NCI-H2081 treated with DMSO at 0.1 percent for 48 hours (cell line): Measurements from ENCODE around the gene TTLL11.

Experiments used
- DNase-seq: peaks from one replicate; lab custom pipeline; 2025; lab: John Stamatoyannopoulos, UW

The TTLL11 gene

DNA sequence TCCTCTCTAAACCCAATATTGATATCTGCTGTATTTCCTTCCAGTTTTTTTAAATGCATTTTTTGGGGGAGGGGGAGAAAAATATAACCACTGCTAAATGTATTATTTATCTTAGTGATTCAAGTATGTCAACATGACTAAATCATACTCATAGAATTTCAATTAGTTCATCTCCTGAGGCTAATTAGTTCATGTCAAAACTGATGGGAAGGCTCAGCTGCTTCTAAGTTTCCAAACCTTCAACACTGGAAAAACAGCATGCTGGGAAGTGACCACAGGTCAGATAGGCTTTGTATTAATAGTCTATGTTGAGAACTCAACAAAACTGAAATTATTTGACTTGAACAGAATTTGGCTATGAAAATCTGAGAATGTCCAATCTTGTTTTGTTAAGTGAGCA, 118.7 kb downstream of the TTLL11 start:
- no peak for DNase-seq

DNA sequence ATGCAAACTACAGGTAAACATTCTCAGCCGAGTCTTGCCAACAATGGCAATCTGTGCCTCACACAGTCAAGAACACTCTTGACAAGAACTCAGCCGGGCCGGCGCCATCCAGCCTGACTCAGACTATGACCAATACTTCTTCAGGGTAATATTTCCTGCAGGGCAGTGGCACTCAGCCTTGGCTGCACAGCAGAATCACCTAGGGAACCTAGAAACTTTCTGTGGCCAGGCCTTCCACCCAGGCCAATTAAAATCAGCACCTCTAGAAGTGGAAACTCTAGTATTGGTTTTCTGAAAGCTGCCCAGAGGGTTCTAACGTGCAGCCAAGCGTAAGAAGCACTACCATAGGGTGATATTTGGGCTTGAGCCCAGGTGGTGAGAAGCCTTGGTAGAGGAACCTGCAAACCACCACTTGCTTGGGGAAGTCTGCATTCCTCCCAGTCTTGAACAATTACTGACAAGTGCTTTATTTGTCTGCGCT, 120.6 kb downstream of the TTLL11 start:
- no peak for DNase-seq

DNA sequence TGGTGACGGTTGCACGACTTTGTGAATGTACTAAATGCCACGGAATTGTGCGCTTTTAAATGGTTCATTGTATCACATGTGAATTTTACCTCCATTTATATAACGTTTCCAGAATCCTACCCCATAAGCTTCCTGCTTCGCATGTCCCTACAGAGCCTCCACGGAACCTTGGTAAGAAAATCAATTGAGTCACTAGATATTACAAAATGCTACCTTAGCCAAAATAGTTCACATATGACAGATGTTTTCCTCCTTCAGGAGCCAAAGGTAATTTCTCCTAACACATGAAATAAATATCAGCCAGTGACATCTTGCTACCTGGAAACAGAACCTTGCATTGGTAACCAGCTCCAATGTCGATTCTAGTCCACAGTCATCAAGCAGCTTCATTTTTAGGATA, 125.1 kb downstream of the TTLL11 start:
- DNase-seq, result no peak

DNA sequence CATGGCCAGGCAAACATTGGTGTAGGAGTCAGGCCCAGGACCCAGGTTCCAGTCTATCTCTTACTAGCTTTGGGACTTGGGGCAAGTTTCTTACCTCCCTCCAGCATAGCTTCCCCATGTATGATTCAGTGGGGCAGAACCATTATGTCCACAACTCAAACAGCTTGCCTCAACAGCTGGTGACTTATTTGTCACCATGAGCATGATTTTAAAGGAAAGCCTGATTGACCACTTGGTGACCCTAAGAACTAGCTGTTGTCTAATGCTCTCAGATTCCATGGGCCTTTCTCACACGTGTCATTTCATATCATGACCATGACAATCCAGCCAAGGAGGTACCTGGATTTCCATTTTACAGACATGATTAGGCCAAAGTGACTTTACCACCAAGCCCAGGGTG, 126.4 kb downstream of the TTLL11 start:
- no peak for DNase-seq

DNA sequence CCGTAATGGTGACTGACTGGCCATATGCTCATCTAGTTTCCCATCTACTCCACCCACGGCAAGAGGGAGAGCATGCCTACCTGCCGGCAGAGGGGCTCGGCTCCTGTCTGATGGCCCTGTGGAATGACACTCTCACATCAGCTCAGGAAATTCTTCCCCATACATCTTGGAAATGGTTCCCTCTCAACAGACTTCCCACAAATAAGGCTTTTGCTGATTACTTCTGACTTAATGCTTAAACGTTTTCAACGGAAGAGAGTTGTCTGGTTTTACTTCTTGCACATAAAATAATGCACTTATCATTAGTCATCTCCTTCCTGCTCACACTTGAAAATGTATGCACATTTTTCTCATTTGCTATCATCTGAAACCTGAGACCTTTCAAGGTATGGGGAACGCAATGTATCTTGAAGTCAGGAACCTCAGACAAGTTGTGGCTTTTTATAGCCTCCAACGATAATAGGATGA, 129.5 kb downstream of the TTLL11 start:
- DNase-seq, result no peak

DNA sequence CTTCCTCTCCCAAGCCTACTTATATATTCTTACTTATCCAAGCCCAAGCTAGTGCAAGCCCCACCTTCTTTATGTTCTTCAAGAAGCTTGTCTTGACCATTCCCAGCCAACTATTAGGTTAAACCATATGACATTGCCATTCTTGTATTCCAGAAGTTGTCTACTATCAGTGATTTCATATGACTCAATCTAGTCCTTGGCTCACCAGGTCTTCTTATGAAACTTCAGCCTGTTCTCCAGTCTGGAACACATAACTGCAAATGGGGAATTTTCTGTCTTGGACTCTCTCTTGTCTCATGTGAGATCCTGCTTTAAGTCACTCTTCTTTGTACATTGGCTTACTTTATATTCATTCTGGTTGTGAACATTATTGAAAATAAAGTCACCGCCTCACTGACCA, 130.7 kb downstream of the TTLL11 start:
- DNase-seq, result no peak

DNA sequence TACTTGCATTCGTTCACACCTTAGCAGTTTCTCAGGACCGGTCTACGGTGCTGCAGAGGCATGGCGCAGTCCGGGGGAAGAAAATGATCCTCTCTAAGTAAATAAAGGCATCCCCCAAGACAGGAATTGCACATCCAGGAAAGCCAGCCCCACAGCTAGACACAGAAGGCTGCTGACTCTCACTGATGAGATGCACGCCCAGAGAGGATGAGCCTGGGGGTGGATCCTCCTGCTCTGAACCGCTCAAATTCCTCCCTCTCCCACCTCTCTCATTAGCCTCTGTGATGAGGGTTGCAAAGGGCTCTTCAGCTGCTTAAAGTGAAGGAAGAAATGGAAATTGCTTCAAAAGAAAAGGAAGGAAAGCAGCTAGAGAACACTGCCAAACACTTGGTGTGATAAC, 132.4 kb downstream of the TTLL11 start:
- DNase-seq, result no peak

DNA sequence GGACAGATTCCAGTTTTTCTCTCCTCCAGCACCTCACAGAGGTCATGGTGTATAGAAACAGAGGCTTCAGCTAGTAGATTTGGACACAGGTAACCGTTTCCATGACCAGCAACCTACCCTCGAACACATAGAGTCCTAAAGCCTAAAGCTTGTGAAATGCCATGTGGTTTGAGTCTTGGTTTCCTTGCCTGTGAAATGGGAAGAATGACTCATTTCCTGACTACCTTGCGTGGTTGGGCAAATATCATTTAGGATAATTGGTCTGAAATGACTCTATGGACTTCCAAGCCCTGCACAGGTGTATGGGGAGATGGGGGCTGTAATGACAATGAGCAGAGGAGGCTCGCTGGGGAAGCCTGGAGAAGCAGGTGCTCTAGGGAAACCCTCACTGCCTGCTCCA, 134.6 kb downstream of the TTLL11 start:
- no peak for DNase-seq

DNA sequence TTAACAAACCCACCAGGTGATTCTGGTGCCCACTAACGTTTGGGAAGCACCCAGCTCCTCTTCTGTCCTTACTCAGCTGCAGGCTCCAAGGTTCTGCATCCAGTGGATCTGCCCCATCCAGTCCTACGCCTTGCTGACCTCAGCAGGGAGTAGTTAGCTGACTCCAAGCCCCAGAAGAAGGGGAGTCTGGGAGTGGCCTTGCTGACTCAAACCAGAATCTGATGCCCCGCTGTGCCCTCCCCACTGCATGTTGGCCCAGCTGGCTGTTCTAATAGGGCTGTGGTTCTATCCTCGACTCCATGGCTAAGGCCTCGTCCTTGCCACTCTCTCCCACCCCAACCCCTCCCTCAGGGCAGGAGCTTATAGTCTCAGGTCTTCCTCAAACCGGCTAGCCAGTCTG, 136.3 kb downstream of the TTLL11 start:
- no peak for DNase-seq

DNA sequence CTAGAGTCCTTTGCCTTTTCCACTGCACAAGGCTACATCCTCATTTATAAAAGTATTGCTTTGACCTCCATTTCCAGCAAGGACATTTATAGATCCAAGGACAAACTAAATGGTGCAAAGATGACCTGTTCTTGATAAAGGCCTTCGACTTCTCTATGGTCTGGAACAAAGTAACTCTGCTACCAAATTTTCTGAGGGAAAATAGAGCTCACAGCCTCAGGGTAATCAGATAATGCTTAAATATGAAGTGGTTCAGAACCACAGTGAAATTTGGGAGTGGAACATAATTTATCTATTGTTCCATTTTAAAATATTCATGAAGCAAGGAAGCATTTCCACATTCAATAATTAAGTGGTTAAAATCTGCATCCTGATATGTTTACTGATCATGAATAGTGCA, 137.5 kb downstream of the TTLL11 start:
- no peak for DNase-seq

DNA sequence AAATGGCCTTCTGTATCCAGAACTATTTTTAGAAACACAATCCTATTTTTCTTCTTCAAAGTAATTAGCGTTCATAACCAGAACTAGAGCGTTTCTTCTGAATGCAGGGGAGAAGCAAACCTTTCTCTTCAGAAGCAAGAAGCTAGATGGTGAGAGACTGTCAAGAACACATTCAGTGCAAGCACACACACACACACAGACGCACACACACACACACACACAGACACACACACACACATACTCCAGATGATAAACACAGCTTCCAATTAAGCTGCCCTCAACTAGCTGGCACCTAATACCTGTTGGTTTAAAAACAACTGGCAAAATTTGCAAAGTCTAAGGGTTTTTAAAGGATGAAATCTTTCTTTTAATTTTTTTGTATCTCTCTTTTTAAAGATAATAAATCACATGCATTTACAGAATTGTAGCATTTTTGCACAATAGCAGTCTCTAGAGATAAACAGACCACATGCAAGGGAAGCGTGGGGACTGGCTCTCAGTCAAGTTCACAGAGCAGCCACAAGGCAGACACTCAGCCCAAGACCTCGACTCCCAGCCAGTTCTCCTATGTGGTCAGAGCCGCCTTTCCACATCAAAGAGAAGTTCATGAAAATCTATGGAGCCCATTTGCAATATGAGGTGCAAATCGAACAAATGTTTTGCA, 138.5 kb downstream of the TTLL11 start:
- no peak for DNase-seq

DNA sequence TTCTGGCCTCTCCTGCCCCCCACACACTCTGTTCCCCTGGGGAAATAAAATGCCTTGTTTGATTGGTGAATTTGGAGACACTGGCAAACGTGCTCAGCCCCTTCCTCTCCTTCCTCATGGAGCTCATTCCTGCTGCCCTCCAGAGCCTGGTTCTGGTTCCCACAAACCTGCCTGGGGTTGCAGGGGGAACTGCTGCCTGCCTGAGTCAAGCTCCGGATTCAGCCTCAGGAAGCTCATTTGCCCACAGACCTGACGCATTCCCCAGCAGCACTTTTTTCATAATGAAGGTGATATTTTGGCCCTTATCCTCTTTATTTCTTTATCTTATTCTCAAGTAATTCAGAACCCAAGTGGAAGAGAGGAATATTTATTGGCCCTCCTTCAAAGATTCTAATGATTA, 140.5 kb downstream of the TTLL11 start:
- no peak for DNase-seq

DNA sequence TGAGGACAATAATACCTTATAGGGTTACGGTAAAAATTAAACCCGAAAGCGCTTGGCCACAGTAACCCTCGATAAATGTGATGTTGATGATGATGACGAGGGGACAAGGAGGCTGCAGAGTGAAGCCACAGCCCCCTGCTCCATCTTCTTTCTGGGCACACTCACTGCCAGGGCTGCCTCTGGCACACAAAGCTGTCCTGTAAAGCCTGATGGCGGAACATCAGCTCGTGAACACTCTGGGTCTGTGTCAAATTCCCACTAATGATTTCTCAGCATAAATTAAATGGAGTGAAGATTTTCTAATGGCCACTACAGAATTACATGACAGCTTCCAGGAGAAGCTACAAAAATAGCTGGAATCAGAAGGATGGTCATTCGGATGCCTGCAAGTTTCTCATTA, 142.2 kb downstream of the TTLL11 start:
- DNase-seq, result no peak

DNA sequence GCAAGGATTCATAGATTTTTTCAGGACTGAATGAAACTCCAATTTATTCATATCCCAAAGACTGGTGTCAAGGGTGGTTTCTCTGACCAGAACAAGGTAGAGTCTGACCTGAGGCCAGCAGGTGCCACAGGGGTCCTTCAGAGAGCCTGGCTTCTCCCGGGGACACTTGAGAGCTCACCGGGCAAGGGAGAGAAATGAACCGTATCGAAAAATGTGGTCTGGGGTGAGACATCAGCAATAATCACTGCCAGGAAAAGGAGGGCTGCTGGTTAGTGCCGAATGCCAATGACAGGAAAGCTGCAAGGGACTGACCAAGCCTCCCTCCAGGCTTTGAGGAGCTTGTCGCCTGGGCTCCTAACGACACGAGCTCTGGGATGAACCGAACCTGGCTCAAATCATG, 142.7 kb downstream of the TTLL11 start:
- DNase-seq, result no peak

DNA sequence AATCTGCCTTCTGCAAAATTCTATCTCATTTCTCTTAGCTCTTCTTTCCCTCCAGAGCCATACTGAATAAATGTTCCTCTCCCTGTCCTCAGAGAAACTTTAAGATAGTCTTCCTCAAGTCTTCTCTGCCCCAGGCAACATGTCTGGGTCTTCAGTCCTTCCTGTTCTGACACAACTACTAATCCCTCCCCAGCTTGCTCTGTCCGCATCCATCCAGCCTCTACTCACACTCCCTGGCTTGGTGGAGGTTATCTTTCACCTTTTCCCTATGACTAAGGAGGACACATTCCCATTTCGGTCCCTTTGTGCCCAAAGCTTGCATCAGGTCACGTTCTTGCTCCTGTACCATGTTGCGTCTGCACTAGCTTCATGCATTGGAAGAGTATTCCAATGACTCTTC, 143.3 kb downstream of the TTLL11 start:
- no peak for DNase-seq

DNA sequence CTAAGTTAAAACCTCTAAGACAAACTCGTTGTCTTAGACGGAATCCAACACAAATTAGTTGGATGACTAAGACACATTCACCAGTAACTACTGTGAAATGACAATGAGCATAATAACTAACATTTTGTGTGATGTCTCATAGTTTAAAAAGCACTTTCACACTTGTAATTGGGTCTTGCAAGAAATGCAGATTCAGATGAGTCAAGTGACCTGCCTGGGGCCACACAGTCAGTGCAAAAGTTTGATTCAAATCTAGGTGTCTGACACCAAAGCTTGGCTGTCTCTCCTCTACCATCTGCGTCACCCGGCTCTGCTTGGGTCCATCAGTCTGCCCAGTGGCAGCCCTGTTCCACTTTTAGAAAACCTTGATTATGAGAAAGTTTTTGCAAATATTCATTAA, 143.7 kb downstream of the TTLL11 start:
- DNase-seq, result no peak

DNA sequence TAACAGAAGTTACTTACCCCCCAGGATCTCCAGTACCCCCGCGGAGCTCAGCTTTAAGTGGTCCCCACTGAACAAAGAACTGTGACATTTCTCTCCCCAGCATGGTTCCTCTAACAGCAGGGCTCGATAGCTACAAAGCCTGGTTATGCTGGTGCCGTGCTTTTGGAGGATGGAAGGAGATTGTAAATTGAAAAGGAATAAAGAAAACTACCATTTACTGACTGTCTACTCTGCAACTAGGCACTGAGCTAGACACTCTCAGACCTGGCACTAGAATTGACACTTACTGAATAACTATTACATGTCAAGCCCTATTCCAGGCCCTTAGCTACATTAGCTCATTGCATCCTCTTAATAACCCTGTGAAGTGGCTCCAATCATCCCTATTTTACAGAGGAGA, 145.3 kb downstream of the TTLL11 start:
- DNase-seq, result peak; percentile 21

DNA sequence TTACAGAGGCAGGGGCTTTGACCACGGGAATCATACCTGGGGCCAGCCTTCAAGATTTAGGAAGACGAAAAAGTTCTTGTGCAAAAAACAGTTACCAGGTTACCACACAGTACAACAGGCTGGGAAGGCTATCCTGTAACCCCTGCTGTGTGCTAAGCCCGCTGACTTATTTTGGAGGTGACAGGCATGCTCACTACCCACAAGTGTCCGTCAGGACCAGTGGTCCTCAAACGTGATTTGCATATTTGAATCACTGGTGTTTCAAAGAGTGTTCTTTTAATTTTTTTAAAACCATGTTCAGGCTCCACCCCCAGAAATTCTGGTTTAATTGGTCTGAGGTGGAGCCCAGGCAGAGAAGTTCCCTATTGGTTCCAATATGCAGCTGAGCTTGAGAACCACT, 146.6 kb downstream of the TTLL11 start:
- DNase-seq, result no peak

DNA sequence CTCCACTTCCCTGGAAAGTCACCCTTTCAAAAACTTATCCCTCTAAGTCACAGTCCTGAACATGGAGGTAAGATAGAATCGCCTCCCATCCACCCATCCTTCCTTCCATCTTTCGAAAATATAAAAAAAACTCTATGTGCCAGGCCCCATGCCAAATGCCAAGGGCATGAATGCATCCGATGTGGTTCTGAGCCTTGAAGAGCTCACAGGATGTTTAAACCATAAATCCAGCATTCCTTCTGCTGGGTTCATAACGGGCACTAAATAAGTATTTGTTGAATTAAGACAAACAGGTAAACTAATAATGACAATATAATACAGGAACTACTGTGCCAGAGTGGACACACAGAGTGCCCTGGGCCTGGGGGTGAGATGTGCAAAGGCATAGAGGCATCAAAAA, 147.3 kb downstream of the TTLL11 start:
- no peak for DNase-seq

DNA sequence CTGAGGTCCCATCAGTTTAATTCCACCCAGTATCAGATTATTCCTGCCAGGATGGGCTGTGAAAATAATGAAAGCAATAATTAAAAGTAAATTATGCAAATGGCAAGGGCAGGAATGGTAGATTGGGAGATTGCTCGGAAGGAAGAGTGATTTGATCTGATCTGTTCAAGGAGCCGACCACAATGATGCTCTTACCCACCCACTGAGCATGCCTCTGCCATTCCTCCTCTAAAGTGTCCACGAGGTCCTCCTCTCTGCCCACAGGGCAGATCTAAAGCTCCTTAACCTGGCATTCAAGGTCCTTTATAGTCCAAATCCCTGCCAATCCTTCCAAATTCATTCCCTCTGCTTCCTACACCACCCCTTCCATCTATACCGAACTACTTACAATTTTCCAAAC, 147.8 kb downstream of the TTLL11 start:
- no peak for DNase-seq

DNA sequence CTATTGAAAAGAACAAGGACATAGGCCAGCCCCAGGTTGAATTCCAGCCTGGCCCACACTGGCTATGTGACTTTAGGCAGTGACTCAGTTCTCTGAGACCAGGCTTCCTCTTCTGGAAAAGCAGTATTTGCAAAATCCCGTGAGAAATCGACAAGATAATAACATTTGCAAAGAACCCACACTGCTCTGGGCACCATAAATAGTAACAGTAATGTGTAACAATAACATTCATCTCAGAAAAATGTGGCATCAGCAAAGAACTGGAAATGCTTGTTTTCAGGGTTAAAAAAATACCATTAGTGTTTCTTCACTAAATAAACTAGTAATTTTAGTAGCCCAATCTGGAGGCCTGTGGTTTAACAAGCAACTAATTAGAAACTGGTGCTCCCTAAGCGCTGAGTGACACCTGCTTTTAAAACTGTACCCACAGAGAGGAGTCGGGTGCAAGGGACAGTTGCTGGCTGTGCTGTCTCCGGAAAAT, 148.4 kb downstream of the TTLL11 start:
- no peak for DNase-seq

DNA sequence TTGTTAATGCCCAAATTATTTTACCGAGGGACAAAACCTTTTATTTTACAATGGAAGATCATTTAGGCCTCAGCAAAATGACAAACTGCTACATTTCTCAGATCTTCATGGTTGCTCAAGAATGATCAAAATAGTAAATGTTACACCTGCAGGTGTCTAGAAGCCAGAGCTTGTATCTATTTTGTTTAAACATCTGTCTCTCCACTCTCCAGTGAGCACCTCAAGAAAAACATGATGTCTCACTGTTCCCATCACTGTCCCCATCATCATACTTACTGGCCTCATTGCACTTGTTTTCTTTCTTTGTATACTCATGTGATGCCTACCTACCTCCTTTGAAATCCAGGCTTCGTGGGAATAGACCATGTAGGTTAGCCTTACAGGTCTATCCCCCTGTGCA, 149.6 kb downstream of the TTLL11 start:
- DNase-seq, result no peak

DNA sequence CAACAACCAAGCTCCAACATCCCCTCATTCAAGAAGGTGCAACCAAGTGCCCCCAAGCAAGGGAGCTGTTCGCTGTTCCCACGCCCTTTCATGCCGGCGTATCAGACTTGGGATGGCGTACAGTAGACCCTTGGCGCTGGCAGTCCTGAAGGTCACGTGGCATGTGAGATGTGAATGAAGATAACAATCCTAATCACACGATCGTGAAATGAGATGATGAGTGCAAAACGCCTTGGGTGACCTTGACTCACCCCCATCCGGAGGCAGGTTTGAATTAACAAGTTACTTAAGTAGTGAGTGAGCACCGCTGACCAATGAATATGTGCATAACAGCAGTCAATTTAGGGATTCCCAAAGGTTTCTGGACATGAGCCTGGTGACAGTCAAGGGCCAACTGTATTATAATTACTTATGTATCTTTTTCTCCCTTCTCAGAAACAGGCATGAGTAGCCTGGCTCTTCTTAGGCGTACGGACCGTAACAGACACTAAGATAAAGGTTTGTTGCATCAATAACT, 150.2 kb downstream of the TTLL11 start:
- DNase-seq, result no peak

DNA sequence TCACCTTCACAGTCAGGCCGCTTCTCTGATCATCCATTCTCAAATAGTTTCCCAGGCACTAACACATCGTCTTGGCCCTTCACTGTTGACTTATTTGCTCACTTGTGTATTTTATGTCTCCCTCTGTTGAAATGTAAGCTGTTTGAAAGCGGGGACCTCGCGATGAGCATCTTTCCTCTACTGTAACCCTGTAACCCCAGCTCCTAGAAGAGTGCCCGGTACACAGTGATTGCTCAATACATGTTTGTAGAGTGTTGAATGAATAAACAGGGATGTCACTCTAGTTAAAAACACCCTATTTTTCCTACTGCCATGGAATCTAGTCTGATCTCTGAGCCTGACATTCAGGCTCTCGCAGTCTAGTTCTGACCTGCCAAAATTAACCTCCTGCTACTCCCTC, 150.8 kb downstream of the TTLL11 start:
- no peak for DNase-seq
